Measurements from ENCODE around the gene ZHX3. TPM values are rescaled to one million over a fixed set of nuclear protein-coding genes. Genes with fewer than 3 reads are reported as not detected.
"Not testable (repeated sequence)": the region's sequence is repeated elsewhere in the genome, so short reads cannot be mapped to it uniquely, and the experiment has no call there.

Gene ZHX3
- total and polyA plus RNA-seq, 5 experiments from 2014 or later: 3.3 to 14.4 (median 10.4) TPM

- peaks cover 18 to 40% (median 30%) of the 10 kb centered on the region in 4 donors for H3K4me1 Mint-ChIP-seq
- H3K9me3 Mint-ChIP-seq: no peaks in the 10 kb centered on the region
- no peak for ATAC-seq
- peaks cover 0 to 11% (median 0%) of the 10 kb centered on the region in 3 donors for H3K36me3 Mint-ChIP-seq
- POLR2A ChIA-PET: interaction anchor here (0.8 to 16.1 kb wide), 5 partner anchors 9 to 101 kb away, joined by 3 to 734 read pairs (median 23); no protein-coding TSS in a partner anchor
- peak overlapping the region in 1 of 10 donors; percentile 3 for H3K4me3 Mint-ChIP-seq
- peak in 1 of 10 donors; percentile 45 for DNase-seq
- no peaks in the 10 kb centered on the region for H3K27me3 Mint-ChIP-seq
- peak overlapping the region in 1 of 10 donors; percentile 77 for H3K27ac Mint-ChIP-seq
Measured at GRCh38 chr20:41133709-41134361, 183.7 kb downstream of the ZHX3 start.

GRCh38 chr20:41132388-41132775 lies 185.1 kb downstream of the ZHX3 start:
- not testable (repeated sequence) for DNase-seq, H3K9me3 Mint-ChIP-seq, H3K4me3 Mint-ChIP-seq, ATAC-seq, H3K27me3 Mint-ChIP-seq, H3K27ac Mint-ChIP-seq
- Mint-ChIP-seq H3K4me1 (peaks cover 15 to 34% (median 26%) of the 10 kb centered on the region in 4 donors), H3K36me3 (peaks cover 0 to 11% (median 0%) of the 10 kb centered on the region in 3 donors)
- POLR2A ChIA-PET: interaction anchor here (16.1 kb wide), 1 partner anchor 27 kb away, joined by 734 read pairs; no protein-coding TSS in a partner anchor

GRCh38 chr20:41131594-41132387 lies 185.7 kb downstream of the ZHX3 start:
- peak overlapping the region in 4 of 10 donors; percentile 8 to 58 (median 46) for H3K27ac Mint-ChIP-seq
- no peaks in the 10 kb centered on the region for H3K9me3 Mint-ChIP-seq
- H3K4me1 Mint-ChIP-seq: peaks cover 15 to 34% (median 26%) of the 10 kb centered on the region in 4 donors
- POLR2A ChIA-PET: interaction anchor here (1.0 kb wide), 1 partner anchor 36 kb away, joined by 3 read pairs; no protein-coding TSS in a partner anchor
- no peaks in the 10 kb centered on the region for H3K27me3 Mint-ChIP-seq
- peaks cover 0 to 14% (median 0%) of the 10 kb centered on the region in 3 donors for H3K36me3 Mint-ChIP-seq
- ATAC-seq: no peak
- H3K4me3 Mint-ChIP-seq: no peak overlapping the region
- no peak for DNase-seq

Small RNA genes lying within 50 kb of the gene (microRNA-seq; reads per million reads assigned to microRNA genes)
- not detected for gene MIR6871 (ENCODE audit: borderline microRNAs expressed)

Other genes with a start within 250 kb of the ZHX3 start
- gene PLCG1, start 180.2 kb downstream of the ZHX3 start, total RNA-seq: 100 to 1,000 TPM; 384 to 393 TPM
- 10 to 100 TPM; 37.4 to 92.5 (median 53.2) TPM for gene PLCG1, start 180.2 kb downstream of the ZHX3 start, polyA plus RNA-seq
- gene LPIN3, start 23.1 kb upstream of the ZHX3 start, total RNA-seq: 1 to 10 TPM in 1 of 2 experiments, under 1 TPM in 1; 0.44 to 1.0 TPM
- gene LPIN3, start 23.1 kb upstream of the ZHX3 start, polyA plus RNA-seq: under 1 TPM in 1 of 3 donors, not detected in 2; 0.15 TPM
- not detected for gene EMILIN3, start 49.1 kb upstream of the ZHX3 start, total RNA-seq
- under 1 TPM in 1 of 3 donors, not detected in 2; 0.13 TPM for gene EMILIN3, start 49.1 kb upstream of the ZHX3 start, polyA plus RNA-seq